ENCODE data around the gene CPPED1.

Gene CPPED1

GRCh38 chr16:12760819-12761611, 42.7 kb downstream of the CPPED1 start:
- FAIRE-seq (peak; percentile 28), DNase-seq (ENCODE audit: insufficient read length, low spot score) (no peak)
- TF ChIP-seq SPI1 (IDR thresholded peaks at IDR 0.05; ENCODE audit: low read depth, low read length) (peak; percentile 82), TAF1 (IDR thresholded peaks at IDR 0.05; ENCODE audit: low read depth, low read length) (no peak)

DNA sequence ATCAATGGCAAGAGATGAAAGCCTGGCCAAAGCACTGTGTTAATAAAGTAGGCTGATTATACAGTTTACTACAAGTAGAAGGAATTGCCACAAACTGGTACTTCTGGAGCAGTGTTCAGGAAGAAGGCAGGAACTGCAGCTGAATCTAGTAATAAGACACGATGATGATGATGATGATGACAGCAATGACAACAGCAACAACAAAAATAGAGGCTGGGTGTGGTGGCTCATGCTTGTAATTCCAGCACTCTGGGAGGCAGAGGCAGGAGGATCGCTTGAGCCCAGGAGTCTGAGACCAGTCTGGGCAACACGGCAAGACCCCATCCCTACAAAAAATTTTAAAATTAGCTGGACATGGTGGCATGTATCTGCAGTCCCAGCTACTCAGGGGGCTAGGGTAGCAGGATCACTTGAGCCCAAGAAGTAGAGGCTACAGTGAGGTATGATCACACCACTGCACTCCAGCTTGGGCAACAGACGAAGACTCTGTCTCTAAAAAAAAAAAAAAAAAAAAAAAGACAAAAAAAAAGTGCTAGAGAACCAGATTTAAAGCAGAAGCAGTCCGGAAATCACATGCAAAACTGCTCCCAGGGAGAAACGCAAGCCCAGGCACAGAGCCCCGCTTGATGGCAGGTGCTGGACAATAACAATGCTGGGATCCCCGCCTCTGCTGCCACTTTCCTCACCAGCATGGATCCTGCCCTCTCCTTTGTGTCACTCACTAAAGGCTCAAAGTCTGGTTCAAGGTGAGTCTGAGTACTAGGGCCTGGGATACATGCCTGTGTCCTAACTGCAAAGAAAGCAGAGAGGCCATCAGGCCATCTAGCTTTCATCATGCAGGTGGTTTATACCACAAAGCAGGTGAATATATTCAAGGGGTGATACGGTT, 44.8 kb downstream of the CPPED1 start:
- DNase-seq (ENCODE audit: insufficient read length, low spot score) (no peak), FAIRE-seq (no peak)
- TF ChIP-seq PAX5 (IDR thresholded peaks at IDR 0.05; ENCODE audit: insufficient read depth, low read length, severe bottlenecking) (no peak), TAF1 (IDR thresholded peaks at IDR 0.05; ENCODE audit: low read depth, low read length) (no peak), POLR2AphosphoS5 (IDR thresholded peaks at IDR 0.05; ENCODE audit: low read depth, low read length) (no peak), POU2F2 (IDR thresholded peaks at IDR 0.05; ENCODE audit: low read depth, low read length) (no peak), POLR2A (IDR thresholded peaks at IDR 0.05; ENCODE audit: low read depth, low read length) (no peak)

- no peak for DNase-seq (ENCODE audit: insufficient read length, low spot score)
- TF ChIP-seq POU2F2 (IDR thresholded peaks at IDR 0.05; ENCODE audit: low read depth, low read length) (no peak), PAX5 (IDR thresholded peaks at IDR 0.05; ENCODE audit: insufficient read depth, low read length, severe bottlenecking) (no peak), POLR2AphosphoS5 (IDR thresholded peaks at IDR 0.05; ENCODE audit: low read depth, low read length) (no peak), TAF1 (IDR thresholded peaks at IDR 0.05; ENCODE audit: low read depth, low read length) (no peak), POLR2A (IDR thresholded peaks at IDR 0.05; ENCODE audit: low read depth, low read length) (no peak), SPI1 (IDR thresholded peaks at IDR 0.05; ENCODE audit: low read depth, low read length) (no peak)
- FAIRE-seq, result no peak
Measured at GRCh38 chr16:12758031-12758669, 45.5 kb downstream of the CPPED1 start.

DNA sequence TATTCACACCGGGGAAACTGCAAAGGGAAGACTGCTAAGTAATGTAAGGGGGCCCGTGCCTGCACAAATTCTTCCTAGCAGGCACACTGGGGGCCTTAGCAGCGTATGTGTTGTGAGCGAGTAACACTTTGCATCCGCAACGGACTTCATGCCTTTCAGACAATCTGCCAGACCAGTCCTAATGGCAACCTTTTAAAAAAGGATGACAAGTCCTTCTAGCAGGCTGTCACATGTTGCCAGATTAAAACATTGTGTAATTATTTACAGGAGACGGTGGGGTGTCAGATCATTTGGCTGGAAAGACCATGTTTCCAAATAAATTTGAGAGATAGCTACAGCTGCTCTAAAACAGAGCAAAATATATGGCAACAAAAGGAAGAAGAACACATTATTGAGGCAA, 46.1 kb downstream of the CPPED1 start:
- FAIRE-seq (no peak), DNase-seq (ENCODE audit: insufficient read length, low spot score) (no peak)
- no peak for TF ChIP-seq POLR2AphosphoS5 (IDR thresholded peaks at IDR 0.05; ENCODE audit: low read depth, low read length)
- no peak for TF ChIP-seq PAX5 (IDR thresholded peaks at IDR 0.05; ENCODE audit: insufficient read depth, low read length, severe bottlenecking)
- no peak for TF ChIP-seq POLR2A (IDR thresholded peaks at IDR 0.05; ENCODE audit: low read depth, low read length)
- TF ChIP-seq POU2F2 (IDR thresholded peaks at IDR 0.05; ENCODE audit: low read depth, low read length), result no peak
- TF ChIP-seq SPI1 (IDR thresholded peaks at IDR 0.05; ENCODE audit: low read depth, low read length), result no peak
- no peak for TF ChIP-seq TAF1 (IDR thresholded peaks at IDR 0.05; ENCODE audit: low read depth, low read length)

GRCh38 chr16:12754824-12755543, 48.7 kb downstream of the CPPED1 start:
- TF ChIP-seq POLR2A (IDR thresholded peaks at IDR 0.05; ENCODE audit: low read depth, low read length) (no peak), POLR2AphosphoS5 (IDR thresholded peaks at IDR 0.05; ENCODE audit: low read depth, low read length) (no peak), POU2F2 (IDR thresholded peaks at IDR 0.05; ENCODE audit: low read depth, low read length) (no peak), PAX5 (IDR thresholded peaks at IDR 0.05; ENCODE audit: insufficient read depth, low read length, severe bottlenecking) (no peak), TAF1 (IDR thresholded peaks at IDR 0.05; ENCODE audit: low read depth, low read length) (no peak), SPI1 (IDR thresholded peaks at IDR 0.05; ENCODE audit: low read depth, low read length) (no peak)
- no peak for FAIRE-seq
- DNase-seq (ENCODE audit: insufficient read length, low spot score), result no peak

DNA sequence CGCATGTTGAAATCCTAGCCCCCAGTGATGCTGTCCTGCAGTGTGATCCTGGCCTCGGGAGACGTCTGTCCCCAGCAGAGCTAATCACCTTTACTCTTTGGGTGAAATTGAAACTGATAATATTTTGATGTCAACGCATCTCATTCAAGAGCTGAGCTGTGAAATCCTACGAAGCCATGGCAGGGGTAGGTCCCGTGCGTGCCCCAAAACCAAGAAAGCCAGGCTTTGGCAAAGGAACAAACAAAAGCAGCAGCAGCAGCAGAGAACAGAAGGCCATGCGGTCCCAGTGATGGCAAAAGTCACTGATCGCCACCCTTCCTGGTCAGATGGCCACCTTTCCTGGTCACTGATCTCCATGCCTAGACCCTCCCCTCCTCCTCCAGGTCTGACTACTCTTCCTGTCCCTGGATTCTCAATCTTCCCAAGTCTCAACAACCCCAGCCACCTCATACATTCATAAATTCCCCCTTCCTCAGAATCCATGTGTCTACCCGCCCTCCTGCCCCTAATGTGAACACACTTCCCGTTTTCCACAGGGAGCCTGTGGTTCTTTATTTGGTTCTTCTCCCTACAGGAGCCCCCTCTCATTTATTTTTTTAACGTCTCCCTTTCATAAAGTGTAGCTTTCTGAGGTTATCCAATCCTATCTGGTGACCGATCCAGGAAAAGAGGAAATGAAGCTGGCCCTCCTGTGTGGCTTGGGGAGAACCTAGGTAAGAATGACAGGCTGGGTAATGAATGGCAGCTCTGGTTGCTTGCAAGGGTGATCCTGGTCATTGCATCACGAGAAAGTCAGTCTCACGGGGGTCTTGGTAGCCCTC, 50.3 kb downstream of the CPPED1 start:
- FAIRE-seq, result no peak
- no peak for DNase-seq (ENCODE audit: insufficient read length, low spot score)
- no peak for TF ChIP-seq PAX5 (IDR thresholded peaks at IDR 0.05; ENCODE audit: insufficient read depth, low read length, severe bottlenecking)
- peak; percentile 57 for TF ChIP-seq SPI1 (IDR thresholded peaks at IDR 0.05; ENCODE audit: low read depth, low read length)
- TF ChIP-seq TAF1 (IDR thresholded peaks at IDR 0.05; ENCODE audit: low read depth, low read length), result no peak

DNA sequence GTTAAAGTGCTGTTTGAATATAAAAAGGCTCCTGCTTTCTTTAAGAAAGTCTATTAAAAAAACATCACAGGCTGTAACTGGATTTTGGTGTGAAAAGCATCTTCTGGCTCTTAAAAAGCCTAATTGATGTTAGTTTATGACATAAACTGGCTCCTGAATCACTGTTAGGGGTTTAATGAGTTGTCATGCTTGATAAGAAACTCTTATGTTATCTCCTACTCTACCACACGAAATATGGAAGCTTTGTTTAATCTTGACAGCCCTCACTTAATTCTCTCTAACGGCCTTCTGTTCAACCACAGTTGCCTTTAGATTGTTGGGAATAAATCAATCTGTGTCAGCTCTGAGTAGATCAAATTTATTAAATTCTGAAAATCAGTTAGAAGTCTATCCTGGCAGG, 51.5 kb downstream of the CPPED1 start:
- DNase-seq (ENCODE audit: insufficient read length, low spot score), result no peak
- TF ChIP-seq PAX5 (IDR thresholded peaks at IDR 0.05; ENCODE audit: insufficient read depth, low read length, severe bottlenecking), result no peak
- TF ChIP-seq POLR2AphosphoS5 (IDR thresholded peaks at IDR 0.05; ENCODE audit: low read depth, low read length), result no peak
- FAIRE-seq, result no peak

- FAIRE-seq (no peak), DNase-seq (ENCODE audit: insufficient read length, low spot score) (no peak)
- no peak for TF ChIP-seq POLR2AphosphoS5 (IDR thresholded peaks at IDR 0.05; ENCODE audit: low read depth, low read length)
- no peak for TF ChIP-seq PAX5 (IDR thresholded peaks at IDR 0.05; ENCODE audit: insufficient read depth, low read length, severe bottlenecking)
- no peak for TF ChIP-seq TAF1 (IDR thresholded peaks at IDR 0.05; ENCODE audit: low read depth, low read length)
- TF ChIP-seq SPI1 (IDR thresholded peaks at IDR 0.05; ENCODE audit: low read depth, low read length), result no peak
- TF ChIP-seq POLR2A (IDR thresholded peaks at IDR 0.05; ENCODE audit: low read depth, low read length), result no peak
Measured at GRCh38 chr16:12750554-12750918, 53.2 kb downstream of the CPPED1 start.
